NCI-H2107 (cell line): Measurements from ENCODE around the gene FGD2.

Source experiments
- DNase-seq: peaks from one replicate; lab custom pipeline; 2025; lab: John Stamatoyannopoulos, UW

The FGD2 gene, protein sequence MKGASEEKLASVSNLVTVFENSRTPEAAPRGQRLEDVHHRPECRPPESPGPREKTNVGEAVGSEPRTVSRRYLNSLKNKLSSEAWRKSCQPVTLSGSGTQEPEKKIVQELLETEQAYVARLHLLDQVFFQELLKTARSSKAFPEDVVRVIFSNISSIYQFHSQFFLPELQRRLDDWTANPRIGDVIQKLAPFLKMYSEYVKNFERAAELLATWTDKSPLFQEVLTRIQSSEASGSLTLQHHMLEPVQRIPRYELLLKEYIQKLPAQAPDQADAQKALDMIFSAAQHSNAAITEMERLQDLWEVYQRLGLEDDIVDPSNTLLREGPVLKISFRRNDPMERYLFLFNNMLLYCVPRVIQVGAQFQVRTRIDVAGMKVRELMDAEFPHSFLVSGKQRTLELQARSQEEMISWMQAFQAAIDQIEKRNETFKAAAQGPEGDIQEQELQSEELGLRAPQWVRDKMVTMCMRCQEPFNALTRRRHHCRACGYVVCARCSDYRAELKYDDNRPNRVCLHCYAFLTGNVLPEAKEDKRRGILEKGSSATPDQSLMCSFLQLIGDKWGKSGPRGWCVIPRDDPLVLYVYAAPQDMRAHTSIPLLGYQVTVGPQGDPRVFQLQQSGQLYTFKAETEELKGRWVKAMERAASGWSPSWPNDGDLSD

DNA sequence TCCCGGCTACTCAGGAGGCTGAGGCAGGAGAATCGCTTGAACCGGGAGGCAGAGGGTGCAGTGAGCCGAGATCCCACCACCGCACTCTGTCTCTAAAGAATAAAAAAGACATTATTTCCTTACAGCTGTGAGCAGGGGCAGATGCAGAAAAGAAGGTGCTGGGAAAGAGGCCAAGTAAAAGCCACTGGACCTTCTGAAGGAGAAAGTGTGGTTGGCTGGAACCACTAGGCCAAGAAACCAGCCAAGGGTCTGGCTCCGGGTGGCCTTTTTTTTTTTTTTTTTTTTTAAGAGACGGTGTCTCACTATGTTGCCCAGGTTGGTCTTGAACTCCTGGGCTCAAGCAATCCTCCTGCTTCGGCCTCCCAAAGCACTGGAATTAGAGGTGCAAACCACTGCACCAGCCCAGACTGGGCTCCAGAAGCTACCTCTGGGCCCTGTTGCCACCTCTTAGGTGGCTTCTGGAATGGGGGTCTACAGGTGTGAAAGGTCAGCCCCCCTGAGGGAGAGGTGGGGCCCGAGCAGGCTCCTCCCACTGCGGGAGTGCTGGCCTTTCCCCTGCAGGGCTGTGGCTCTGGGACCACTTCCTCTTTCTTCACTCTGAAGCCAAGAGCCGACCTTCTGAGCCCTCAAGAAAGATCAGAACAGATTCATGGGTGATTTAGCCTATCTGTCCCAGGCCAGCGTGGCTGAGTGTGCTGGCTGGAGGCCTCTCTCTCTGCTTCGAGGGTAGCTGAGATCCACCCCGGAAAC, at the start of gene FGD2:
Gene FGD2, plus strand, starts transcription at position 595 of the 750 bp plus-strand sequence. CDS start 163 bp downstream, outside the sequence.
- DNase-seq = no peak

DNA sequence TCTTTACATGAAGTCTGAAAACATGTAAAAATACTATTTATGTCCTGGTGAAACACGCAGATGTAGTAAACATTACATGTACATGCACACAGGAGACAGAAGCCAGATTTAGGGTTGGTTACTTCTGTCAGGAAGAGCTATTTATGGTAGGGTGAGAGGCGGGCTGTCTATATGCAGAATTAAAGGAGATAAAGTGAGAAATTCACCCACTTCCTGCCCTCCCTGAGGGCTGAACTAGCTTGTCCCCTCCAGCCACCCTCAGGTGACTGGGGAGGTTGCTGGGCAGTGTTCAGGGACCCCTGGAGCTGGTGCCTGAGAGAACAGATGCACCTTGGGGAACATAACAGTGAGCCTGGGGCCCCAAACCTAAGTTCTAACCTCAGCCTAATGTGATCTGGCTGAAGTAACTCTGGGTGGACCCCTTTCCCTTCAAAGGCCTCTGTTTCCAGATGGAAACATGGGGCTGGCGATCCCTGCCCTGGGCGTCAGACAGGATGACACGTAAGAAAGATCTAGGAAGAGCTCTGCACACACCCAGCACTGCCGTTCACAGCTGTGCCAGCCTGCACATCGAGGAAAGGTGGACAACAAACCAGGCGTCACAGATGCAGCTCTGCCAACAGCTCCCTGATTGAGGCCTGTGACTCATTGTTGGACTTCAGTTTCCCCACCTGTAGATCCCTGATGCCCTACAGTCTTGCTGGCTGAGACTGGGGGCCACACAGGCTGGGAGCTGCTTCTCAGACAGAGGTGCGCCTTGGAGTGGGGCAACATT, 49.6 kb upstream of the FGD2 start:
- DNase-seq = no peak

DNA sequence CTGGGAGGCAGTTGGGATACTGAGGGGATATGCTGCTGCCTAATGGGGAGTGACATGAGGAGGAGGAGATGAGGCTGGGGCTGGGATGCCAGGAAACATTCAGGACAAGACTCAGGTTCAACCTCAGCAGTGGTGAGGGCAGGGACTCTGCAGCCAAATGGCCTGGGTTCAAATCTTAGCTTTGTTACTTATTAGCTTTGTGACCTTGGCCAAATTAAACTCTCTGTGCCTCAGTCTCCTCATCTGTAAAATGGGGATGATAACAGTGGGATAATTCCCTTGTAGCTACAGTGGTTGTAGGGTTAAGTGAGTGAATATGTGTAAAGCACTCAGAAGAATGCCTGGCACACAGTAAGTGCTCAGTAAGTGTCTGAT, 49.0 kb upstream of the FGD2 start:
- no peak for DNase-seq

- no peak for DNase-seq
Observed at GRCh38 chr6:36957773-36958271, 47.6 kb upstream of the FGD2 start.

DNA sequence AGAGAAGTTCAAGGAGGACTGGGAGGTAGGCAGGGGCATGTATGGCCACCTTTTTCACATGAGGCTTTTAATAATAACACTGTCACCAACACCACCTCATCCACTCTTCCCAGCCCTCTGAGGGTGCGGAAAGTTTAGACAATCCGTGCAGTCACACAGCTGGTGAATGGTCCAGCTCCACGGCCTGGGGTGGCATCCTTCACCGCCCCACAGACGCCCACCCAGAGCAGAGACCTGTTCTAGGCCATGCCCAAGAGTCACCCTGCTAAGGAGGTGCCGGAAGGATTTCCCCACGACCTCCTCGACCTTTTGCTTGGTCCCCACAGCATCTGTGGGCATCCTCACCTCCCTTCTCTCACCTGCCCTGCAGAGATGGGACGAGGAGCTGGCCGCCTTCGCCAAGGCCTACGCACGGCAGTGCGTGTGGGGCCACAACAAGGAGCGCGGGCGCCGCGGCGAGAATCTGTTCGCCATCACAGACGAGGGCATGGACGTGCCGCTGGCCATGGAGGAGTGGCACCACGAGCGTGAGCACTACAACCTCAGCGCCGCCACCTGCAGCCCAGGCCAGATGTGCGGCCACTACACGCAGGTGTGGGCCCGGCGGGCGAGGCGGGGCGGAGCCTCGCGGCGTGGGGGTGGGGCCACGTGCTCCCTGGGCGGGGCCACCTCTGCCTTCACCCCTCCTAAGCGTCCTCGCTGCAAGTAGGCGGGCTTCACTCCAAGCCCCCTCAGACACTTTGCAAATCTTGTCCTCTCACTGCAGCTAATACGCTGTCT, 46.5 kb upstream of the FGD2 start:
- no peak for DNase-seq

- no peak for DNase-seq
Observed at GRCh38 chr6:36959555-36960250, 45.8 kb upstream of the FGD2 start.

- no peak for DNase-seq
Observed at GRCh38 chr6:36961441-36962435, 43.7 kb upstream of the FGD2 start.

- DNase-seq = no peak
Observed at GRCh38 chr6:36962874-36963273, 42.6 kb upstream of the FGD2 start.

GRCh38 chr6:36963451-36964290, 41.8 kb upstream of the FGD2 start:
- DNase-seq = no peak

DNA sequence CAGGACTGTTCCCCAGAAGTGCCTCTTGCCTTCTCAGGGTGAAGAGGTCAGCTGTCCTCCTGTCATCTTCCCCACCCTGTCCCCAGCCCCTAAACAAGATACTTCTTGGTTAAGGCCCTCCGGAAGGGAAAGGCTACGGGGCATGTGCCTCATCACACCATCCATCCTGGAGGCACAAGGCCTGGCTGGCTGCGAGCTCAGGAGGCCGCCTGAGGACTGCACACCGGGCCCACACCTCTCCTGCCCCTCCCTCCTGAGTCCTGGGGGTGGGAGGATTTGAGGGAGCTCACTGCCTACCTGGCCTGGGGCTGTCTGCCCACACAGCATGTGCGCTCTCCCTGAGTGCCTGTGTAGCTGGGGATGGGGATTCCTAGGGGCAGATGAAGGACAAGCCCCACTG, 41.1 kb upstream of the FGD2 start:
- DNase-seq = no peak

DNA sequence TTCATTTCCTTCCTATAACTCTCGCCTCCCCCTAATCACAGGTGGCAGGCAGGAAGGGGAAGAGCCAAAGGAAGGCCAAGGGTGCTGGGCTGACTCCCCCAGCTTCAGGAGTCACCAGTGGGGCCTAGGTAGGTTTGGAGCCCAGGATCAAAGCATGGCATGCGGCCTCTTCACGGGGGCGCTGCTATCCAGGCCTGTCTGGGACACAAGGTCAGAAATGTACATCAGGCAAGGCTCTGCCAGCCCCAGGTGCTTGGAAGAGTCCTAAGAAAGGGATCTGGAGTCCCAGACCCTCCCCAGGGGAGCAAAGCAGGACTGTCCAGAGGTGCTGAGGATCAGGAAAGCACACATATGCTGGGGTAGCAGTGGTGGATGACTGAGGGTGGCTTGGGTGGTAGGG, 40.5 kb upstream of the FGD2 start:
- no peak for DNase-seq

- no peak for DNase-seq
Observed at GRCh38 chr6:36967301-36967700, 38.2 kb upstream of the FGD2 start.

DNA sequence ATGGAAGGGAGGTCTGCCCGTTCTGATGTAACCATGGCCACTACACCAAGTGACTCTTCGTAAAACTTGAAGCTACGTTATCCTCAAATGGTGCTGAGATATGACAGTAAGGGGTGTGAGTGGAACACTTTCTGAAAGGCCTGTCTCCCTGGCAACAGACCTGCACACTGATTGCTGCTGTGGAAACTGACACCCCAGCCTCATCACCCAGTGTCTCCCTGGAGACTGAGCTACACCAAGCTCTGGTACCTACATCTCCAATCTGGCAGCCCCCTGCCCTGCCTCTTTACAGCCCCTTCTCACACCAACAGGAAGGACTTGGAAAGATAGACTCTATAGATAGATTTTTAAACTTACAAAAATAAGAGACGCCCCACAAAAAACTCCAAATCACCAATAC, 37.7 kb upstream of the FGD2 start:
- DNase-seq = no peak

DNA sequence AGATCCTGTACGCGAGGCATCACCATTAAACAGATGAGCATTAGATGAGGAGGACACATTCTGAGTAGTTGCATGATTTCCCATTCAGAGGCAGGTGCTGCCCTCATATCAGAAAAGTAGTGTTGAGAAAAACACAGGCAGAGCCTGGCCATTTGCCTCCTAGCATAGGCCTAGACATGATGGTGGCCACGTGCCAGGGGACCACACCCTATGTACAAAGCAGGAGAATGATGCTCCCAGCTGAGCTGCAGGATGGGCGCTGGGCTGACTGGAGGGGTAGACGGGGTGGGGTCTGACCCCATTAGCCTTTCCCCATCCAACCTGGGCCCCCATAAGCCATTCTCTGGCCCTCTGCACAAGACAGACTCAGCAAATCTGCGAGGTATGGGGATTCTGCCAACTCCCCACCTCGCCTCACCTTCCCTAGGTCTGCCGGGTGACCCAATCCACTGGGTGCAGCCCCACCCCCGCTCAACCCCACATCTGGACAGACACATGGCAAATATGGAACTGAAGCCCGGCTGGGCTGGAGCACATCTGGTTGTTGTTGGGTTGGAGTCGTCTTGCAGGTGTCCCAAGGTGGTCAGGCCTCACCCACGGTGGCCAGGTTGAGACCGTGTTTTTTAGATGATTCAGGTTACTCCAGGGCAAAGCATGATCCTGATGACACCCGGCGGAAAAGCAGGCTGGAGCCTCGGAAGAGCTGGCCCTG, 37.0 kb upstream of the FGD2 start:
- DNase-seq = no peak

DNA sequence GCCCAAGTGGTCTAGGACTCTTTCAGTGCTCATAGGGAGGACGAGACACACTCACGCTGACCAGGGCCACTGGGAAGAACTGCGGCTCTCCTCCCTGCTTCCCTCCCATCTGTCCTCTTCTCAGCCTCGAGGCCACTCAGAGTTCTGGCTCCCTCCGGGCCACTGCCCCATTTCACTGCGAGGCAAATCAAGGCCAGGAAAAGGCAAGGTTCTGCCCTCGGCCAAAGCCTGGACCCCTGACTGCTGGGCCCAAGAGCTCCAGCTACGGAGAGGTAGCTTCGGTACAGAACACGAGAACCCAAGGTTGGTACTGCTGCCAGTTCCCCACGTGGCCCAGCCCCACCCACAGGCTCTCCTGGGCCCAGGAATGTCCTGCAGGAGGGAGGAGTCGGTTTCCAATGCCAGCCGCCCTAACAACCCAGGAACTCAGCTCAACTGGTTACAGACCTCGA, 36.2 kb upstream of the FGD2 start:
- DNase-seq = no peak

GRCh38 chr6:36969988-36970891, 35.2 kb upstream of the FGD2 start:
- DNase-seq = no peak
